Cardiac fibroblast (primary cell): ENCODE results near the gene ZAP70.

Source experiments
- DNase-seq, 2 donors: peaks; one replicate each; pipeline versions ENCODE4 v3.0.0 to v3.0.0-alpha.2; 2010; ENCODE audit warnings: low read depth in 2 of 2
- H3K4me3 ChIP-seq, 2 donors: replicated peaks in 1 of 2; 1 replicate in 1 of 2; 2 replicates in 1 of 2; pipeline ENCODE4 v1.5.1; 2011; ENCODE audit warnings: low read depth in 2 of 2, low read length in 2 of 2, mild to moderate bottlenecking in 2 of 2, moderate library complexity in 1 of 2
- TF ChIP-seq, protein P1 (sequence below): IDR thresholded peaks from one replicate; pipeline ENCODE4 v1.5.1; 2011; ENCODE audit warnings: low read depth, mild to moderate bottlenecking, low read length, inconsistent platforms

The ZAP70 gene

DNA sequence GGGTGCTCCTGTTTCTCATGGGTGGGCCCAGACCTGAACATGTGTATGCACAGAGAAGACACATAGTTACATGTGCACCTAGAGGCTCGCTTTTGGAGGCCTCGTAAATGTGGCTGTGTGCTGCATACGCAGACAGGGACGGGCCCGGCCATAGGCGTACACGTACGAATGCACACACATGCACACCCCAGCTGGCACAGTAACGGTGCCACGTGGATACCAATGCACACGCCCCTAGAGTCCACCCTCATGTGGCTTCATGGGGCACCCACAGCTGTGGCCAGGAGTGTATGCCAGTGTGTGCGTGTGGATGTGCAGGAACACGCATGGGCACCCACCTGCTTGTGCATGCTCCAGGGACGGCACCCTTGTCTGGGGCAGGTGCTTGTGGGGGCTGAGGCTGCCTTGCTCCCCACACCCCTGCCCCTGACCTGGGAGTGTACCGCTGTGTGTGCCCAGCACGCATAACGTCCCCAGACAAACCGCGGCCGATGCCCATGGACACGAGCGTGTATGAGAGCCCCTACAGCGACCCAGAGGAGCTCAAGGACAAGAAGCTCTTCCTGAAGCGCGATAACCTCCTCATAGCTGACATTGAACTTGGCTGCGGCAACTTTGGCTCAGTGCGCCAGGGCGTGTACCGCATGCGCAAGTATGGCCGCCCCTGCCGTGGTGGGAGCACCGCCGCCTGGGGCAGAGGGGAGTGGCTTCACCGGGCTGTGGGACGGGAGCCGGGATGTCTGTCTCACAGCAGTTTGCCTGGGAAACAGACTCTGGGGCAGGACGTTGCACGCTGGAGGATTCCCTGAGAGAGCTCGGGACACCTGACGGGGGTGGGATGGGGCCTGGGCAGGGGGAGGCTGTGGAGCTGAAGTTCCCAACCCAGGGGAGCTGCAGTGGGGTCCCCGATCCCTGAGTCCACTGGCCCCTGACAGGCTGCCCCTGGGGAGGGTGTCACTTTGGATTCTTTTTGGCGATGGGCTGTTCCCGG is 21.0 kb downstream of the ZAP70 start:
- DNase-seq: no peak
- TF ChIP-seq, protein P1, sequence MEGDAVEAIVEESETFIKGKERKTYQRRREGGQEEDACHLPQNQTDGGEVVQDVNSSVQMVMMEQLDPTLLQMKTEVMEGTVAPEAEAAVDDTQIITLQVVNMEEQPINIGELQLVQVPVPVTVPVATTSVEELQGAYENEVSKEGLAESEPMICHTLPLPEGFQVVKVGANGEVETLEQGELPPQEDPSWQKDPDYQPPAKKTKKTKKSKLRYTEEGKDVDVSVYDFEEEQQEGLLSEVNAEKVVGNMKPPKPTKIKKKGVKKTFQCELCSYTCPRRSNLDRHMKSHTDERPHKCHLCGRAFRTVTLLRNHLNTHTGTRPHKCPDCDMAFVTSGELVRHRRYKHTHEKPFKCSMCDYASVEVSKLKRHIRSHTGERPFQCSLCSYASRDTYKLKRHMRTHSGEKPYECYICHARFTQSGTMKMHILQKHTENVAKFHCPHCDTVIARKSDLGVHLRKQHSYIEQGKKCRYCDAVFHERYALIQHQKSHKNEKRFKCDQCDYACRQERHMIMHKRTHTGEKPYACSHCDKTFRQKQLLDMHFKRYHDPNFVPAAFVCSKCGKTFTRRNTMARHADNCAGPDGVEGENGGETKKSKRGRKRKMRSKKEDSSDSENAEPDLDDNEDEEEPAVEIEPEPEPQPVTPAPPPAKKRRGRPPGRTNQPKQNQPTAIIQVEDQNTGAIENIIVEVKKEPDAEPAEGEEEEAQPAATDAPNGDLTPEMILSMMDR: no peak
- no peak overlapping the region for H3K4me3 ChIP-seq

DNA sequence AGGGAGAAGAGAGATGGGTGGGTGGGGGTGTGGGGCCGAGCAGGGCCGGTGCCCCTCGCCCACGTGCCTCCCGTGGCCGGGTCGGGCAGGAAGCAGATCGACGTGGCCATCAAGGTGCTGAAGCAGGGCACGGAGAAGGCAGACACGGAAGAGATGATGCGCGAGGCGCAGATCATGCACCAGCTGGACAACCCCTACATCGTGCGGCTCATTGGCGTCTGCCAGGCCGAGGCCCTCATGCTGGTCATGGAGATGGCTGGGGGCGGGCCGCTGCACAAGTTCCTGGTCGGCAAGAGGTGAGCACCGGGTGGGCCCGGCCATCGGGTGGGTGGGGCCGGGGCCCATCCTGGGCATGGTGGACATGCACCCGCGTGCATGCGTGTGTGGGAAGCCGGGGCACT is 21.8 kb downstream of the ZAP70 start:
- TF ChIP-seq, protein P1: no peak
- DNase-seq: no peak

DNA sequence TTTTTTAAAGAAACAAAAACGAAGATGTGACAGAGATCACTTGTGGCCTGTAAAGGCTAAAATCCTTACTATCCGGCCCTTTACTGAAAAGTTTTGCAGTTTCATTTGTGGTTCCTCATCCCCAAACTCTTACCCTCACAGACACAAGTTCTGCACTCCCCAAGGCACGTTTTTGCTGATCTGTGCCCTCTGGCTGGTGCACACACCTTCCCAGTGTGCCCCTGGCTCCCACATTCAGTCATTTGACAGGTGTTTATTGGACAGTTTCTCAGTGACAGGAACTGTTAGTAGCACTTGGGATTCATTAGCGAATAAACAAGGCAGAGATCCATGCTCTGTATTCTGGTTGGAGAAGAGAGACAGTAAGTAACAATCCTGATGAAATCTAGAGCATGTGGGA is 22.8 kb downstream of the ZAP70 start:
- TF ChIP-seq, protein P1: no peak
- no peak for DNase-seq
- no peak overlapping the region for H3K4me3 ChIP-seq

More for the DNA sequence above, 21.8 kb downstream of the ZAP70 start:
- H3K4me3 ChIP-seq: no peak overlapping the region

DNA sequence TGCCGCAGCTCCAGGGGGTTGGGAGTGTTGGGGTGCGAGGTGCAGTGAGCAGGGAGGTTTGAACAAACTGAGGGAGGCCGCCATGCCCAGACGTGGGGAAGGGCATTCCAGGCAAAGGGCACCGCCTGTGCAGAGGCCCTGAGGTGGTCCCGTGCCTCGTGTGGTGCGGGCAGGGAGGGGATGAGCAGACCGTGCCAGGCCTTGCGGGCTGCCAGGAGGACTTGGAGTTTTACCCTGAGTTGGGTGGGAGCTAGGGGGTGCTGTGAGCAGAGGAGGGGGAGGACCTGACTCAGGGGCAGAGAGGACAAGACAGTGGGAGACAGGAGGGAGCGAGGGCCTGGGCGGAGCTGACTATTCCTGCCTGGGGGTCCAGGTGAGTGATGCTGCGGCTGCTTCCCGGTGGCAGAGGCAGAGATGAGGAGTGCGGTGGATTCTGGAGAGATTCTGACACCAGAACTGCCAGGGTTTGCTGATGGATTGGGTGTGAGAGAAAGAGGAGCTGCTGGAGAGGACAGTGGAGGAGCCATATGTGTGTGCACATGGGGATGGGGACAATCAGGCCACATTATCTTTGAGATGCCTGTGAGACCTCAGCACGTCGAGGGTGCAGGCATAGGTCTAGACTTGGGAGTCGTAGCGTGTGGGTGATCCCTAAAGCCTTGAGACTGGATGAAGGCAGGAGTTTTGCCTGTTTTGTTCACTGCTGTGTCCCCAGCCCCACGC is 23.4 kb downstream of the ZAP70 start:
- TF ChIP-seq, protein P1: no peak
- DNase-seq: no peak
- no peak overlapping the region for H3K4me3 ChIP-seq

DNA sequence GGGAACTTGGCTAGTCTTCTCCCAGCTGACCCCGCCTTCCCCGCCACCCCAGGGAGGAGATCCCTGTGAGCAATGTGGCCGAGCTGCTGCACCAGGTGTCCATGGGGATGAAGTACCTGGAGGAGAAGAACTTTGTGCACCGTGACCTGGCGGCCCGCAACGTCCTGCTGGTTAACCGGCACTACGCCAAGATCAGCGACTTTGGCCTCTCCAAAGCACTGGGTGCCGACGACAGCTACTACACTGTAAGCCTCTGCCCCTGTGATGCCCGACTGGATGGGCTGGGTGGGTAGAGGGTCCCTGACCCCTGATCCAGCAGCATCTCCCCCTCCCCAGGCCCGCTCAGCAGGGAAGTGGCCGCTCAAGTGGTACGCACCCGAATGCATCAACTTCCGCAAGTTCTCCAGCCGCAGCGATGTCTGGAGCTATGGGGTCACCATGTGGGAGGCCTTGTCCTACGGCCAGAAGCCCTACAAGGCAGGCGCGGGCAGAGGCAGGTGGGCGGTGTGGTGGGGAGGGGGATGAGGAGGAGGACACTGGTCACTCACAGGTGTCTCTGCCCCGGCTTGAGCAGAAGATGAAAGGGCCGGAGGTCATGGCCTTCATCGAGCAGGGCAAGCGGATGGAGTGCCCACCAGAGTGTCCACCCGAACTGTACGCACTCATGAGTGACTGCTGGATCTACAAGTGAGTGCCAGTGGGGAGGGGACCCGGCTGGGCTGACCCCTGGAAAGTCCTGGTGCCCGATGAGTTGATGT is 24.2 kb downstream of the ZAP70 start:
- TF ChIP-seq, protein P1: no peak
- DNase-seq: no peak
- no peak overlapping the region for H3K4me3 ChIP-seq

DNA sequence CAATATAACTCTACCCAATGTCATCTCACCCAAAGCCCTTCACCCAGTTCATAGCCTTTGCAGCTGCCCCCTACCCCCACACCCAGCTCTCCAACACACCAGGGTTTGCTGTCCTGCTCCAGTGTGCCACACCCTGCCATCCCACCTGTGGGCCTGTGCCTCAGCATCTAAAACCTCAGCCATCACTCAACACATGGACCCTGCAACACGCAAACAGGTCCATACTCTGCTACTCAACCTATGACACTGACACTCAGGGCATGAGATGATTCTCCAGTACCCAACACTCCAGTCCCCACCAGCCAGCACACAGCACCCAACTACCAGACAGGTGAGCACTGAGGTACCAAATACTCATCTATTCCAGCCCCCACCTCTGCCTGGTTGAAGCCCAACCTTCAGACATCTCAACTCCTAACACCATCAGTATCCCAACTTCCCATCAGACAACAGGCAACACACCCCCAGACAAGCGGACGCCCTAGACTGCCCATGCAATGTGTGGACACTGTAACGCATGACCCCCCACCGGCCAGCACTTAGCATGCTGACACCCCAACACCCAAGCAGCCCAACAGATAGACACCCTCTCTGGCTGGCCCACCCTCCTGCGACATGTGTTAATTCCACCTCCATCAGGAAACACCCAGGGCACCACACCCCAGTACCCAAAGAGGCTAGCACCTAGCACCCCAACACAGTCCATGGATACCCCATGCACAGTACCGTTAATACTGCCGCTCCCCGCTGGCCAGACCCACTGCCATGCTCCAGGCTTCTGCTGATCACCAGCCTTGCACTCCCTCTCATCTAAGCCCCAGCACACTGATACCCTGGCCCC is 25.0 kb downstream of the ZAP70 start:
- no peak for DNase-seq
- TF ChIP-seq, protein P1: no peak
- no peak overlapping the region for H3K4me3 ChIP-seq
